ENCODE results near the gene RO60. TPM values are rescaled to one million over a fixed set of nuclear protein-coding genes. Genes with fewer than 3 reads are reported as not detected.
"Not testable (repeated sequence)": the region's sequence is repeated elsewhere in the genome, so short reads cannot be mapped to it uniquely, and the experiment has no call there.

Gene RO60
- 10 to 100 TPM; 22.2 to 32.5 (median 26.4) TPM for polyA plus RNA-seq (ENCODE audit: insufficient read length in 10 of 10)
- long read RNA-seq, donor 1, full-length matches to known transcripts = 5 of 5 reads
- long read RNA-seq, donor 1, partial matches to known transcripts = 0 of 5 reads
- long read RNA-seq, donor 1, other reads (novel, unspliced or antisense) = 0 of 5 reads
- long read RNA-seq, donor 2, full-length matches to known transcripts = 3 of 3 reads
- long read RNA-seq, donor 2, partial matches to known transcripts = 0 of 3 reads
- long read RNA-seq, donor 2, other reads (novel, unspliced or antisense) = 0 of 3 reads
- long read RNA-seq, donor 3 = 0 reads
- long read RNA-seq, donor 4, full-length matches to known transcripts = 5 of 5 reads
- long read RNA-seq, donor 4, partial matches to known transcripts = 0 of 5 reads
- long read RNA-seq, donor 4, other reads (novel, unspliced or antisense) = 0 of 5 reads
- long read RNA-seq, donor 5, partial matches to known transcripts = 65 of 69 reads
- long read RNA-seq, donor 5, other reads (novel, unspliced or antisense) = 0 of 69 reads
- long read RNA-seq, donor 6, transcript TROVE2-206 (9 exons, 2,143 nt) = major isoform, 8 of 8 reads
- long read RNA-seq, donor 6, partial matches to known transcripts = 0 of 8 reads
- long read RNA-seq, donor 6, other reads (novel, unspliced or antisense) = 0 of 8 reads
- long read RNA-seq, donor 7, full-length matches to known transcripts = 3 of 3 reads
- long read RNA-seq, donor 7, partial matches to known transcripts = 0 of 3 reads
- long read RNA-seq, donor 7, other reads (novel, unspliced or antisense) = 0 of 3 reads
- long read RNA-seq, donor 8, partial matches to known transcripts = 0 of 3 reads
- long read RNA-seq, donor 8, other reads (novel, unspliced or antisense) = 0 of 3 reads
- long read RNA-seq, donor 9, partial matches to known transcripts = 0 of 1 reads
- long read RNA-seq, donor 9, other reads (novel, unspliced or antisense) = 0 of 1 reads

DNA sequence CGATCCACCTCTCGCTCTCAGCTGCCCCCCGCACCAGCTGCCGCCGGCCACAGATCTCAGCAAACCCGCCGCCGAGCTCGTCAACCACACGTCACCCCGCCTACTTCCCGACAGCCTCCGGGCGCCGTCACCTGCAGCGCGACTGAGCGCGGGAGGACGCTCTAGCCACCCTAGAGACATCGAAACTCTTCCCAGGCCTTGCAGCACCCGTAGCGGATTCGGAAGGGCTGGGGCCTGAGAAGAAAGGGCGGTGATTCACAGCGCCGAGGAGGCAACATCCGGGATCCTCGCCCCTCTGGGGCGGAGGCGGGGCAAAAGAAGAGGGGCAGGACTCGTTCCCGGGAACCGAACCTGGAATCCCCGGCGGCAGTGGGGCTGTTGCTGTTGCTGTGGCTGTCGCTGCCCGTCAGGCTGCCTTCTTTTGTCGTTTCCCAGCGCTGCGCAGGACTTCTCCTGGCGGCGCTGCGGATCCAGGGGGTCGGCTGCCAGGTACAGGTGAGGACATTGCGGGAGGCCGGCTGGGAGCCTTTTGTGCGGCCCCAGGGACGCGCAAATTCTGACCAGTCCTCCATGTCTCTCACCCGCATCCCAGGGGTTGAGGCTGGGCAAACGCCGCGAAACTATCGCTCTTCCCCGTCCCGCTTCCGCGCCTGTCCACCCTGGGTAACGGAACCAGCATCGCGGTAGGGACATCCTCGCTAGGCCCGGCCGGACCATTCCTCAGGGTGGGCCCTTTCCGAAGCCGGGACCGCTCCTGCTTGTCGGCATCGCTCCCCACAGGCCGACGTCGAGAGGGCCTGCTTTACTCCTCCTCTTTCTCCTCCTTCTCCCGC, at the start of gene RO60, which contains the start of gene UCHL5:
RO60 (plus strand) TSS at position 331 of the 833 bp plus-strand sequence. CDS start 9,443 bp downstream, outside the sequence.
UCHL5 (minus strand) TSS at position 79 of the 833 bp plus-strand sequence. CDS start 100 bp downstream, outside the sequence.
- DNase-seq = peak; percentile 98

DNA sequence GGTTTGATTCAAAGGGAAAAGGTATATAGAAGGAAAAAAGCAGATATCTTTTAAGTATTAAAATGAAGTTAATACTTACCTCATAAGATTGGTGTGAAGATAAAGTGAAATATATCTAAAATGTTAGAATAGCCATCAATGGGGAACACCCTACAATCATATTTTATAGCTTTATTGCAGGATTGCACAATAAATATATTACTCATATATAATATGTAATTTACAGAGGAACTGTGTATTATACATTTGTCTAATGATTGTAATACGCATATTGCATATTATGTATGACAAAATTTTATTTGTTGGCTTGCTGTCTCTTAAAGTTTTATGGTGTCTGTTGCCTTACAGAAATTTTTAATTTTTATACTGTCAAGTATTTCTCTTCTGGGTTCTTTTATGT, 48.0 kb upstream of the RO60 start:
- DNase-seq = no peak

DNA sequence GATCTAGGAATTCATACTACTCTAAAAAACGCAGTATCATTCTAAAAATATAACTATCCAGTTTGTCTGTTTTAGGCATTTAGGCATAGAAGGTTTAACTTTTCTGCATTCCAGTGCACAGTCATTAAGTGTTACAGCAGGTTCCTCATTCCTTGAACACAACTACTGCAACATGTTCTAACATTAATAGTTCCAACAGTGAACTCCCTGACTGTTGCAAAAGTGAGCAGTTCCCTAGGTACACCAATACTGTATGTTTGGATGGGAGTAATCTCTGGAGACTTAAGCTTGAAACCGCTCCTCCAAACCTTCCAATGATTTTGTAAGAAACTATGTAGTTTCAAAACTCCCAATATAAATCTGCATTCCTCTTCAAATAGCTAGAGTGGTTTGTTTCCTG, 46.4 kb upstream of the RO60 start:
- peak; percentile 40 to 74 (median 63) for DNase-seq

DNA sequence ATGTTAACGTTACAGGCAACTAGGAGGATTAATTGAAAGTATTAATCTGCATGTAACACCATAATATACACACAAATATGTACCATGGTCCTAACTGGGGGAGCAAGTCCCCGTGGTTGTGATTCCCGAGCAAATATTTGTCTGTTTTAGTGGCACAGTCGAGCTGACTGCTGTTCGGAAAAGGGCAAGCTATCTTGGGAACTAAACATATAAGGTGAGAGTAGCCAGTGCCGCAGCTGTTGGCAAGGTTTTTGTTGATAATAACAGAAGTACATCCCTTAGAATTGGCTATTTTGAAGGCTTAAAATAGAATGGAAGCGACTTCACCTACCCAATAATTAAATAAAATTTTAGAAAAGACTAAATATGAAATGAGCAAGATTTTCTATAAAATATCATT, 45.7 kb upstream of the RO60 start:
- DNase-seq = peak in 1 of 3 donors; percentile 26

DNA sequence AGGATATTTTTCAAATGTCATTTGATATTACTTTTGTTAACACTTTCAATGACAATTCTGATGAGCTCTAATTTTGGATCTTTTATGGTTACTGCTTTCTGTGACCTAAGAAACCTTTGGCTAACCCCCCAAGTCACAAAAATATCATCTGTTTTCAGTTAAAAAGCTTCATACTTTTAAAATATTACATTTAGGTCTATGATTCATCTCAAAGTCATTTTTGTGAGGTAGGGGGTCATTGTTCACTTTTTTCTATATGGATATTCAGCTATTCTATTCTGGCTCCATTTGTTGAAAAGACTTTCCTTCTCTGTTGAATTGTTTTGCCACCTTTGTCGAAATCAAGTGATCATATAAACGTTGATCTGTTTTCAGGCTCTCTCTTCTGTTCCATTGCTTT, 45.0 kb upstream of the RO60 start:
- peak; percentile 30 to 43 (median 33) for DNase-seq

DNA sequence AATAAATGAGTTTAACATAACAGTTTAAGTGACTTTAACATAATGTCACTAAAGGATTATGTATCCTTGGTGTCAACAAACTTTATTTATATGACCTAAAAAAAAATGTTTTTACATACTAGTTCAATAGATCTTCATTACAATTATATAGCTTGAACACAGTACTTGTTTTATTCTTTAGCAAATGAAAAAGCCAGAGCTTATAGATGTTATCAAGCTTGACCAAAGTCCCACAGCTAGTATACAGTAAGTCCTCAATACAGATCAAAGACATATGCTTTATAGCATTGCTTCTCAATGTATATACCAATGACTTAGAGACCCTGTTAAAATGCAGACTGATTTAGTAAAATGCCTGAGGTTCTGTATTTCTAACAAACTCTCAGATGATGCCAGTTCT, 42.6 kb upstream of the RO60 start:
- DNase-seq = no peak

DNA sequence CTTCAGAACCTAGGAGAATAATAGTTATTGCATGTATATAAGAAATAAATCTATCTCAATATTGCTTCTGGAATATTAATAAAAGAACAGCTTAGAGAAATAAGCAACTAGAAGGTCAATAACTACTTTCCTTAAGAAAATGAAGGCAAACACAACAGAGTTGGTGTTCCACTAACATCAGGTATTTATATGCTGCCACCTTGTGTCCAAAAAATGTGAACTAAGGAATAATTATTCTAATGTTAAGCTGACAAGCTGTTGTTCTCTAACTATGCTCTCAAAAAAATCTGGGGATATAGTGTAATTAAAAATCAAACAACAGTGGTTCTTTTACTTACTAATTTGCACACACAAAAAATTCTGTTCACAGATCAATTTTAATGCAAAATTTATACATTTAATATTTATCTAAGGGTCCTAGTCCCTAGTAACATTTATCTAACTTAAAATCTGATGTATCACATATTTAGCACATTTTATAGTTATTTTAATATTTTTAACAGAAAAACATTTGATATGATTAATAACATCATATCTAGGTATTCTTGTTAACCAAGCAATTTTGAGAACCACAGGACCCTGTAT, 39.9 kb upstream of the RO60 start:
- peak; percentile 38 to 61 (median 42) for DNase-seq

DNA sequence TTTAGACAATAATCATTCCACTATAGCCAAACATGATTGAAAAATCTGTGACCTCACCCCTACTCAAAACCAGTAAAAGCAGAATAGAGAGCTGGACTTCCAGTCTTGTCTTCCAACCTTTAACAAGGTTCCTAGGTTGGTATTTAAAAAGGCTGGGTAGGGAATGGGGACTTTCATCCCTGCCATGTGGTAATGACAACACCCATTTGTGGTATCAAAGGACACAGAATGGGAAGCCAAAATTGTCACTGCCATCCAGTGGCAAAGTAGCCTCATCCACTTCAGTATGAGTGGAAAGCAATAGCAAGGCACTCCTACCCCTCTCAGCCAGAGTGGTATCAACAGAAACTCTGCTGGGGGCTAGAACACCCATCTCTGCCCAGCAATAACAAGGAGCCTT, 34.2 kb upstream of the RO60 start:
- DNase-seq = no peak

DNA sequence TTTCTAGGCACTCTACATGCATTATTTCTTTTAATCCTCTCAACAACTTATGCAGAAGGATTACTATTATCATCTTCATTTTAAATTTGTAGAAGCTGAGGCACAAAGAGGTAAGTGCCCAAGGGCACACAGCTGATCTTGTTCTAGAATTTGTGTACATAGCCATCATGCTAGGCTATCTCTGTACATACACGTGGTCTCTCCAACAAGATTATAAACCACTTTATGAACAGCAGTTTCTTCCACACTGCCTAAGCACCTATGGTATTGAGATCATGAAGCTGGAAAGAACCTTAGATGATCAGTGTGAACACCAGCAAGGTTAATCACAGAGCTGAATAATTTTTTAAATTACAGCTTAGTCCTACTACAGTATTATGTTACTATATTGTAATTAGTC, 29.1 kb upstream of the RO60 start:
- no peak for DNase-seq

DNA sequence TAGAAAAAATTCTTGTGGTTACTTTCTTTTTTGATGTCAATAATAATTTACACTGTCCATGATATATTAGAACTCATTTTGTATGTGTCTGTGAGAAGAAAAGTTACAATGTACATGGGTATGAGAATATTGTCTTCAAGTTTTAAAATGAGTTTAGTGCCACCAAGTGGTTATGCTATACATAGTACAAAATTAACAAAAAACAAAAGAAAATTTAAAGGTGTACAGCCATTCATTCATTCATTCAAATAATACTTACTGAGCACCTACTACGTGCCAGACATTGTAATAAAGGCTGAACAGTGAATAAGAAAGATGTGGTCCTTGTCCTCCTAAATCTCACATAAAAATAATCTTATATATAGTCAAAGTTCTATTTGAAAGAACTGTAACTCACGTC, 28.0 kb upstream of the RO60 start:
- no peak for DNase-seq

DNA sequence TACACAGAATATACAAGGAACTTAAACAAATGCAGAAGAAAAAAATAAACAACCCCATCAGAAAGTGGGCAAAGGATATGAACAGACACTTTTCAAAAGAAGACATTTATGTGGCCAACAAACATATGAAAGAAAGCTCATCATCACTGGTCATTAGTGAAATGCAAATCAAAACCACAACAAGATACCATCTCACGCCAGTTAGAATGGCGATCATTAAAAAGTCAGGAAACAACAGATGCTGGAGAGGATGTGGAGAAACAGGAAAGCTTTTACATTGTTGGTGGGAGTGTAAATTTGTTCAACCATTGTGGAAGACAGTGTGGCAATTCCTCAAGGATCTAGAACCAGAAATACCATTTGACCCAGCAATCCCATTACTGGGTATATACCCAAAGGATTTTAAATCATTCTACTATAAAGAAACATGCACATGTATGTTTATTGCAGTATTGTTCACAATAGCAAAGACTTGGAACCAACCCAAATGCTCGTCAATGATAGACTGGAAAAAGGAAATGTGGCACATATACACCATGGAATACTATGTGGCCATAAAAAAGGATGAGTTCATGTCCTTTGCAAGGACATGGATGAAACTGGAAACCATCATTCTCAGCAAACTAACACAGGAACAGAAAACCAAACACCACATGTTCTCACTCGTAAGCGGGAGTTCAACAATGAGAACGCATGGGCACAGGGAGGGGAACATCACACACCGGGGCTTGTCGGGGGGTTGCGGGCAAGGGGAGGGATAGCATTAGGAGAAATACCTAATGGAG, 26.6 kb upstream of the RO60 start:
- DNase-seq = not testable (repeated sequence)

DNA sequence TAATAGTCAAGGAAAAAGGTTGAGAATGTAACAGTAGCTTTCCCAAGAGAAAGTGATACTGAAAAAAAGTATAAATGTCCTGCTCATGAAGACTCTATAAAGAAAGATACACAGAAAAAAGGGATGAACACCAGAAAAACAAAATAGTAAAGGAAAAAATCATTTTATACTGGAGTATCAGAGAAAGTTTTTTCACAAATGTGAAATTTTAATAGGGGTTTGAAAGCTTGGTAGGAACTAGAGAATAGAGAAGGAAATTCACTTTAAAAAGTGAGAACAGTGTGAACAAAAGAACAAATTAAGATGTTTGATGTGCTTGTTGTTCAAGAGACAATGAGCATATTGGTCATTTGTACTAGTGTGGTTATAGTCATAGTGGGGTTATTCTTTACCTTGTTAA, 25.8 kb upstream of the RO60 start:
- DNase-seq = no peak

DNA sequence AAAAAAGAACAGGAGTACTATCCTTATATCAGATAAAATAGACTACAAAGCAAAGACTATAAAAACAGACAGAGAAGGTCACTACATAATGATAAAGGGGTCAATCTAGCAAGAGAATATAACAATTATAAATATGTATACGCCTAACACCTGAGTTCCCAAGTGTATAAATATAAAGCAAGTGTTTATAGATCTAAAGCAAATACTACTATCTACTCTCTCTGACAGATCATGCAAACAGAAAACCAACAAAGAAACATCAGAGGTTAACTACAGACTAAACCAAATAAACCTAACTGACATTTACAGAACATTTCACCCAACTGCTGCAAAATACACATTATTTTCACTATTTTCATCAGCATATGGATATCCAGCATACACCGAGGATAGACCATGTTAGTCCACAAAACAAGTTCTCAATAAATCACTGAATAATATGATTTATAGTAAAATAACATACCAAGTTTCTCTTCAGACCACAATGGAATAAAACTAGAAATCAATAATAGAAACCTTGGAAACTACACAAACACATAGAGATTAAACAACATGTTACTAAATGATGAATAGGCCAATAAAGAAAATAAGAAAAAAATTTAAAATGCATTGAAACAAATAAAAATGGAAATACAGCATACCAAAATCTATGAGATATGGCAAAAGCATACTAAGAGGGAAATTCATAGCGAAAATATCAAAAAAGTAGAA, 22.9 kb upstream of the RO60 start:
- no peak for DNase-seq

DNA sequence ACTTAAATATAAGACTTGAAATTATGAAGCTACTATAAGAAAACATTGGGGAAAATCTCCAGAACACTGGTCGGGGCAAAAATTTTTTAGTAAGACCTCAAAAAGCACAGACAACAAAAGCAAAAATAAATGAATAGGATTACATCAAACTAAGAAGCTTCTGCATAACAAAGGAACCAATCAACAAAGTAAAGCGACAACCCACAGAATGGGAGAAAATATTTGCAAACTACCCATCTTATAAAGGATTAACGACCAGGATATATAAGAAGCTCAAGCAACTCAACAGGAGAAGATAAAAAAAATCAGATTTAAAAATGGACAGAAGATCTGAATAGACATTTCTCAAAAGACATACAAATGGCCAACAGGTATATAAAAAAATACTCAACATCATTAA, 19.4 kb upstream of the RO60 start:
- no peak for DNase-seq

DNA sequence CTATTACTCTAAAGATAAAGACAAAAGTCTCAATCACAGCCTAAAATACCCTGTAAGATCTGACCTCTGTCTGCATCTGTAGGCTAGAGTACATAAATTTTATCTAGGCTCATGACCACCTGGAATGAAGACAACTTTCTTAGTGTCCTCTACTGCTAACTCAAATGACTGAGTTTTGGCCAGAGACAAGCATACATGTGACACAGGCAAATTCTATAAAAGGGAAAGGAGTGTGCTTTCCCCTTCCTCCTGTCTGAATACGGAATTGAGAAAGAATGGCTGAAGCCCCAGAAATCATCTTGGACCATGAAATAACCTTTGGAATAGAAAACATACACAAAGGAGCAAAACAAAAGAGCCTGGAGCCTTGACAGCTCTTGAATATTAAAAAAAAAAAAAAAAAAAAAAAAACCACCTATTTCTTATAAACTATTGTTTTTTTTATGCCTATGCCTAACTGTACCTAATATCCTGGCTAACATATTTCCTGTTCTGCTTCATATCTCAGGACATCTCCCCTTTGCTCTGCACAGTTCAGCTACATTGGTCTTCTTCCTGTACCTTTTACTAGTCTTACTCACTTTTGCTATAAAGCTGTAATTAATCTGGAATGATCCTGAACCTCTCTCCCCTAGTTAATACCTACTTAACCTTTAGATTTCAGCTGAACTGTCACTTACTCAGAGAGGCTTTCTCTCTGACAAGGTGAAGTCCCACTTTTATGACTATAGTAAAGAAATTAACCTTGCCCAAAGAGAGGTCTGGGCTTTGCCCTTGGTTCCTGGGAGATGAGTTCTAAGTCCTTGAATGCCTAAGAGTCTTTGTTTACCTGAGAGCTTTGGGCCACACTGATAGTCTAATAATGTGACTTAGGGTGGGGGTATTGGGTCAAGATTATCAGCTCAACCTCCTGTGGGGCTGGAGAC, 16.4 kb upstream of the RO60 start:
- no peak for DNase-seq

DNA sequence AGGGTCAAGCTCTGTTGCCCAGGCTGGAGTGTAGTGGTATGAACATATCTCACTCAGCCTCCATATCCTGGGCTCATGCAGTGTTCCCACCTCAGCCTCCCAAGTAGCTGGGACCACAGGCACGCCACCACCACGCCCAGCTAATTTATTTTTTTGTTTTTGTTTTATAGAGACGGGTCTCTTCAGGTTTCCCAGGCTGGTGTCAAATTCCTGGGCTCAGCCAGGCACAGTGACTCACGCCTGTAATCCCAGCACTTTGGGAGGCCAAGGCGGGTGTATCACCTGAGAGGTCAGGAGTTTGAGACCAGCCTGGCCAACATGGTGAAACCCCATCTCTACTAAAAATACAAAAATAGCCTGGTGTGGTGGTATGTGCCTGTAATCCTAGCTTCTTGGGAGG, 10.5 kb upstream of the RO60 start:
- not testable (repeated sequence) for DNase-seq

DNA sequence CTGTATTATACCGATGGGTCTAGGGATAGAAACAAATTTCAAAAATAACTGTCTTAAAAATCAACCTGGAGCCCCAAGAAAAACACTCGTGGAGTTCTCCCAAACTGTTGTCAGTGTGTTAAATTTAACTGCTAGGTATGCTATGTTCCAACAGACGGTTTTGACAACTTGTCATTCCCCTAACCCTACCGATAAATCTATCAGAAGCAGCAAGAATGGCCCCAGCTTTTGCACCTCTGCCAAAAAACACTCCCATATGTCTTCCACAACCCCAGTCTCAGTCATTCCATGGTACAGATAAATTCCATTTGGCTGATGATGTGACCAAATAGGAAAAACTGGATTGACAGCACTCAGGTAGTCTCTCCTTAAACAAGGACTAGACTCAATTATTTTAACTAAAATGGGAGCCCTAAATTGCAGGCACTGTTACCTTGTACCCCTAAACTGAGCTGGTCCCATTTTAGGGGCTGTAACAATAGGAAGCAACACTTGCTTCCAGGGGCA, 5.2 kb upstream of the RO60 start:
- no peak for DNase-seq

All from muscle of back (tissue), 13 donors.